GM12878 (cell line): ENCODE results near the gene MRPS18A. TPM values are rescaled to one million over a fixed set of nuclear protein-coding genes. Genes with fewer than 3 reads are reported as not detected.
A peak's percentile ranks its signal among the peaks of the same experiment; 100 is the strongest.

Experiments used
- ATAC-seq: fragments of 200-7000 bp; cut with Tn5 transposase; 3 replicates; pipeline ENCODE4 v1.9.1; 2020; ENCODE audit warnings: mild to moderate bottlenecking, moderate library complexity
- BruUV-seq: library from RNA; stranded (reverse); fragments of 400-500 nt; replicated peaks from 2 replicates; lab custom pipeline; 2021; lab: Mats Ljungman, UMichigan
- CTCF ChIA-PET: fragments of 300-600 bp; sonication (Branson Sonifier 250); formaldehyde crosslinking; extraction: SDS; loops from one replicate; lab custom pipeline; 2021; ENCODE audit warnings: inconsistent platforms; lab: Yijun Ruan, JAX
- POLR2A ChIA-PET: fragments of 350-600 bp; formaldehyde crosslinking; extraction: SDS; loops from one replicate; lab custom pipeline; 2021; ENCODE audit warnings: inconsistent platforms; lab: Charles Lee
- RAD21 ChIA-PET: fragments of 300-600 bp; sonication (Branson Sonifier 250); formaldehyde crosslinking; loops from one replicate; lab custom pipeline; 2023; ENCODE audit warnings: antibody characterized with exemption; ENCODE audit not compliant: unreplicated experiment; lab: Charles Lee
- SMC1A ChIA-PET: fragments of 300-600 bp; sonication (Branson Sonifier 250); formaldehyde crosslinking; loops from one replicate; lab custom pipeline; 2023; ENCODE audit not compliant: unreplicated experiment, uncharacterized antibody; lab: Charles Lee
- DNase-seq: peaks from one replicate; pipeline ENCODE4 v3.0.0-alpha.2; 2011; ENCODE audit warnings: low read depth, low spot score
- FAIRE-seq: peaks from 3 replicates; lab custom pipeline; 2011; peaks lifted over from hg19 to GRCh38; lab: Jason Lieb, UNC
- H2AFZ ChIP-seq: 2 replicates; pipeline ENCODE4 v1.6.0; 2011; ENCODE audit warnings: low read depth, low read length, control low read depth; ENCODE audit not compliant: control insufficient read depth
- H3K27ac ChIP-seq: 2 replicates; pipeline ENCODE4 v1.5.1; 2011; ENCODE audit warnings: control low read depth; ENCODE audit not compliant: control insufficient read depth, insufficient read depth
- H3K27me3 ChIP-seq, 2 experiments: replicated peaks in 1 of 2; 2 replicates each; pipeline versions ENCODE4 v1.6.0 to v1.6.1; 2011; ENCODE audit warnings: low read length in 1 of 2; ENCODE audit not compliant: control insufficient read depth in 2 of 2, insufficient read depth in 2 of 2
- H3K36me3 ChIP-seq, 2 experiments: 2 replicates each; pipeline ENCODE4 v1.5.1; 2011; ENCODE audit warnings: low read length in 1 of 2; ENCODE audit not compliant: control insufficient read depth in 2 of 2, insufficient read depth in 2 of 2
- H3K4me1 ChIP-seq: 2 replicates; pipeline ENCODE4 v1.6.1; 2011; ENCODE audit warnings: mild to moderate bottlenecking, low read length, moderate library complexity, mixed read lengths; ENCODE audit not compliant: control insufficient read depth, insufficient read depth
- H3K4me2 ChIP-seq: 2 replicates; pipeline ENCODE4 v1.6.0; 2011; ENCODE audit warnings: control low read depth; ENCODE audit not compliant: control insufficient read depth, insufficient read depth
- H3K4me3 ChIP-seq: fragments of 200-600 bp; sonication (generic); 2 replicates; pipeline ENCODE4 v1.5.1; 2016
- H3K79me2 ChIP-seq: 2 replicates; pipeline ENCODE4 v1.6.0; 2011; ENCODE audit warnings: low read length; ENCODE audit not compliant: control insufficient read depth, insufficient read depth
- H3K9ac ChIP-seq: 2 replicates; pipeline ENCODE4 v1.8.0; 2011; ENCODE audit warnings: low read length, control low read depth, mixed read lengths; ENCODE audit not compliant: control insufficient read depth, insufficient read depth
- H3K9me3 ChIP-seq: replicated peaks from 3 replicates; pipeline ENCODE4 v1.5.1; 2011; ENCODE audit warnings: mild to moderate bottlenecking, low read length; ENCODE audit not compliant: control insufficient read depth, insufficient read depth
- H4K20me1 ChIP-seq: 2 replicates; pipeline ENCODE4 v1.6.0; 2011; ENCODE audit not compliant: control insufficient read depth, insufficient read depth
- ATF7 ChIP-seq: fragments of 450-650 bp; IDR thresholded peaks from 2 replicates; pipeline ENCODE4 v1.6.1; 2016; ENCODE audit warnings: low read depth, mild to moderate bottlenecking
- BRCA1 ChIP-seq: IDR thresholded peaks from 2 replicates; pipeline ENCODE4 v1.6.1; 2011; ENCODE audit warnings: low read depth, low read length, improper control_type of control experiment
- MAX ChIP-seq: IDR thresholded peaks from 2 replicates; pipeline ENCODE4 v1.6.1; 2012; ENCODE audit warnings: low read depth, low read length, improper control_type of control experiment
- PKNOX1 ChIP-seq: fragments of 450-650 bp; IDR thresholded peaks from 2 replicates; pipeline ENCODE4 v1.6.1; 2016; ENCODE audit warnings: mild to moderate bottlenecking
- RELB ChIP-seq: fragments of 450-650 bp; IDR thresholded peaks from 2 replicates; pipeline ENCODE4 v1.6.1; 2017; ENCODE audit warnings: low read depth, mild to moderate bottlenecking, moderate library complexity
- WGBS: methylation state at CpG from one replicate; pipeline ENCODE4 v1.1.6; 2016; ENCODE audit warnings: low lambda C conversion rate; ENCODE audit not compliant: insufficient replicate concordance, insufficient coverage; ENCODE audit errors: missing lambda C conversion rate; 5-methylcytosine and 5-hydroxymethylcytosine counted together
- in situ Hi-C: fragments of 300-500 bp; cut with MboI; formaldehyde crosslinking; loops from 9 replicates; pipeline ENCODE4 v1.14.3; 2018; ENCODE audit warnings: mixed read lengths
- intact Hi-C: fragments of 100-400 bp; cut with micrococcal nuclease; formaldehyde crosslinking; loops from one replicate; pipeline ENCODE4 v1.14.2; 2022; ENCODE audit not compliant: unreplicated experiment
- polyA plus RNA-seq, 11 experiments: library from polyadenylated mRNA; depleted of rRNA in 4 of 11; unstranded in 6 of 11; stranded (reverse) in 5 of 11; fragments of >200 nt; fragmentation: Nextera tagmentation in 4 of 11; fragmentation: Illumina TruSeq in 1 of 11; extraction: Ambion mirVana in 4 of 11; extraction: Trizol in 1 of 11; gene quantifications; 1 replicate in 1 of 11; 2 replicates in 10 of 11; pipeline versions ENCODE4 v1.2.1 to v1.2.3, GENCODE V29; 2011 to 2016; ENCODE audit warnings: inconsistent platforms in 2 of 11, missing spikeins in 2 of 11, low read depth in 1 of 11
- total RNA-seq, 4 experiments: library from RNA; depleted of rRNA in 3 of 4; stranded (reverse); fragments of >200 nt in 3 of 4; fragmentation: Illumina TruSeq in 1 of 4; extraction: Trizol in 1 of 4; gene quantifications; 2 replicates each; pipeline versions ENCODE4 v1.2.1 to v1.2.3, GENCODE V29; 2013 to 2021
- TF ChIP-seq, protein P1 (sequence below): fragments of 450-650 bp; IDR thresholded peaks from 2 replicates; pipeline ENCODE4 v1.6.1; 2018; ENCODE audit warnings: mild to moderate bottlenecking, low read depth, moderate library complexity; ENCODE audit not compliant: partially characterized antibody
- TF ChIP-seq, protein P2 (sequence below): fragments of 450-650 bp; formaldehyde crosslinking; IDR thresholded peaks from 2 replicates; pipeline ENCODE4 v1.4.0; 2022; ENCODE audit warnings: mild to moderate bottlenecking, moderate library complexity

MRPS18A gene
- total and polyA plus RNA-seq, 10 of the 15 experiments (the other 5 are each of a cell fraction or from before 2014, with no cell fraction given), result 66.3 to 158 (median 98.7) TPM

DNA sequence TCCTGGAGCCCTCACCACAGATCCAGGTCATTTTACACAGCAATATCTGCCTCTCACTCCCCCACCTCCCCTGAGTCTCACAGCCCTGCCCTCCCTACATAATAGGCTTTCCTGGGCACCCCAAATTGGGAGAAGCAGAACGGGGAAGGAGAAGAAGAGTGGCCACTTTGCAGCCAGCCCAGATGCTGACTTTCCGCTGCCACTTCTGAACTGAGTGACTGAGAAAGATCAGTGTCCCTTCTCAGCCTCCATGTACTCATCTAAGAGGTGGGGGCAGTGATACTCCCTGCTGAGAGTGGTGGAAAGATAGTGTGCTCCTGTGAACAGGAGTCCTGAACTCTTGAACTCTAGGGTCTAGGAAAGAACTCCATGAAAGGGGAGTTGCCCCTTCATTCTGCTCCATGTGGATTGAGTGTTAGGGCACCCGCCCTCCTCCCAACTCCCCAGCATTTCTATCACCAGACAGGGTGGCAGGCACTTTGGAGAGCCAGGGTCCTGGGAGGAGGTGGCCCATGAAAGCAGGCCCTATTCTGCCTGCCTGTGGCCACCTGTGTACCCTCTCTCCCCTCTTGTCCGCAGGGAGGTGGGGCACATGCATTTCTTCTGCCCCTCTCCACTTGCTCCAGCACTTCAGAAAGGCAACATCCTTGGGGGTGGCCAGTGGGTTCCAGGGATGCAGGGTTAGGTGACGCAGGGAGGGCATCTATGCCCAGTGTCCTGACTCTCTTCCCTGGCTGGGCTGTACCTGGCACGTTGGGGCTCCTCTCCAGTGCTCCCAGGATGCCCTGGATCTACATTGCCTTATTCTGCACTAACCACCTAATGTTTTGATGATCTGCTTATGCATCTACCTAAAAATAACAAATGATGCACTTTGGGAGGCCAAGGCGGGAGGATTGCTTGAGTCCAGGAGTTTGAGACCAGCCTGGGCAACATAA lies 38.3 kb upstream of the MRPS18A start:
- Histone ChIP-seq H3K4me3 (no peak overlapping the region), H3K36me3 (no peaks in the 10 kb centered on the region), H3K79me2 (no peaks in the 10 kb centered on the region; the same call in 1 of the 2 replicates), H3K4me1 (peaks cover 24% of the 10 kb centered on the region), H3K27me3 (no peaks in the 10 kb centered on the region), H4K20me1 (no peaks in the 10 kb centered on the region), H3K27ac (peak overlapping the region; percentile 70; the same call in 1 of the 2 replicates), H3K9me3 (no peaks in the 10 kb centered on the region; the same call in 2 of the 3 replicates), H3K4me2 (peak overlapping the region; percentile 91), H3K9ac (no peak overlapping the region; the same call in 1 of the 2 replicates), H2AFZ (peak overlapping the region; percentile 49; the same call in 1 of the 2 replicates)
- FAIRE-seq, result no peak
- intact Hi-C loops, result loop anchor here (1.0 to 2.0 kb wide), 3 partner anchors 43 to 353 kb away; no protein-coding TSS in a partner anchor
- CTCF ChIA-PET, result interaction anchor here (0.9 to 5.1 kb wide), 15 partner anchors 12 to 353 kb away, joined by 3 to 102 read pairs (median 15); partner anchors contain the start of genes MRPS18A and VEGFA
- RAD21 ChIA-PET, result interaction anchor here (0.9 to 2.7 kb wide), 20 partner anchors 9 to 372 kb away, joined by 3 to 76 read pairs (median 8); partner anchors contain the start of genes GTPBP2 and VEGFA
- 70% methylated on average over 7 of the region's 7 CpGs for WGBS
- peak; percentile 3; the same call in 2 of the 3 replicates for ATAC-seq
- POLR2A ChIA-PET, result interaction anchor here (0.7 to 2.0 kb wide), 14 partner anchors 8 to 354 kb away, joined by 3 to 15 read pairs (median 4); partner anchors contain the start of gene VEGFA
- in situ Hi-C loops, result no loop called here
- DNase-seq, result no peak
- no TSS peak for BruUV-seq
- SMC1A ChIA-PET, result interaction anchor here (0.8 to 5.8 kb wide), 15 partner anchors 11 to 354 kb away, joined by 3 to 87 read pairs (median 6); partner anchors contain the start of gene VEGFA
- TF ChIP-seq RELB (no peak; the same call in 1 of the 2 replicates), ATF7 (no peak), MAX (no peak), PKNOX1 (no peak), BRCA1 (no peak)
- TF ChIP-seq, protein P1, sequence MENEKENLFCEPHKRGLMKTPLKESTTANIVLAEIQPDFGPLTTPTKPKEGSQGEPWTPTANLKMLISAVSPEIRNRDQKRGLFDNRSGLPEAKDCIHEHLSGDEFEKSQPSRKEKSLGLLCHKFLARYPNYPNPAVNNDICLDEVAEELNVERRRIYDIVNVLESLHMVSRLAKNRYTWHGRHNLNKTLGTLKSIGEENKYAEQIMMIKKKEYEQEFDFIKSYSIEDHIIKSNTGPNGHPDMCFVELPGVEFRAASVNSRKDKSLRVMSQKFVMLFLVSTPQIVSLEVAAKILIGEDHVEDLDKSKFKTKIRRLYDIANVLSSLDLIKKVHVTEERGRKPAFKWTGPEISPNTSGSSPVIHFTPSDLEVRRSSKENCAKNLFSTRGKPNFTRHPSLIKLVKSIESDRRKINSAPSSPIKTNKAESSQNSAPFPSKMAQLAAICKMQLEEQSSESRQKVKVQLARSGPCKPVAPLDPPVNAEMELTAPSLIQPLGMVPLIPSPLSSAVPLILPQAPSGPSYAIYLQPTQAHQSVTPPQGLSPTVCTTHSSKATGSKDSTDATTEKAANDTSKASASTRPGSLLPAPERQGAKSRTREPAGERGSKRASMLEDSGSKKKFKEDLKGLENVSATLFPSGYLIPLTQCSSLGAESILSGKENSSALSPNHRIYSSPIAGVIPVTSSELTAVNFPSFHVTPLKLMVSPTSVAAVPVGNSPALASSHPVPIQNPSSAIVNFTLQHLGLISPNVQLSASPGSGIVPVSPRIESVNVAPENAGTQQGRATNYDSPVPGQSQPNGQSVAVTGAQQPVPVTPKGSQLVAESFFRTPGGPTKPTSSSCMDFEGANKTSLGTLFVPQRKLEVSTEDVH, result no peak
- TF ChIP-seq, protein P2, sequence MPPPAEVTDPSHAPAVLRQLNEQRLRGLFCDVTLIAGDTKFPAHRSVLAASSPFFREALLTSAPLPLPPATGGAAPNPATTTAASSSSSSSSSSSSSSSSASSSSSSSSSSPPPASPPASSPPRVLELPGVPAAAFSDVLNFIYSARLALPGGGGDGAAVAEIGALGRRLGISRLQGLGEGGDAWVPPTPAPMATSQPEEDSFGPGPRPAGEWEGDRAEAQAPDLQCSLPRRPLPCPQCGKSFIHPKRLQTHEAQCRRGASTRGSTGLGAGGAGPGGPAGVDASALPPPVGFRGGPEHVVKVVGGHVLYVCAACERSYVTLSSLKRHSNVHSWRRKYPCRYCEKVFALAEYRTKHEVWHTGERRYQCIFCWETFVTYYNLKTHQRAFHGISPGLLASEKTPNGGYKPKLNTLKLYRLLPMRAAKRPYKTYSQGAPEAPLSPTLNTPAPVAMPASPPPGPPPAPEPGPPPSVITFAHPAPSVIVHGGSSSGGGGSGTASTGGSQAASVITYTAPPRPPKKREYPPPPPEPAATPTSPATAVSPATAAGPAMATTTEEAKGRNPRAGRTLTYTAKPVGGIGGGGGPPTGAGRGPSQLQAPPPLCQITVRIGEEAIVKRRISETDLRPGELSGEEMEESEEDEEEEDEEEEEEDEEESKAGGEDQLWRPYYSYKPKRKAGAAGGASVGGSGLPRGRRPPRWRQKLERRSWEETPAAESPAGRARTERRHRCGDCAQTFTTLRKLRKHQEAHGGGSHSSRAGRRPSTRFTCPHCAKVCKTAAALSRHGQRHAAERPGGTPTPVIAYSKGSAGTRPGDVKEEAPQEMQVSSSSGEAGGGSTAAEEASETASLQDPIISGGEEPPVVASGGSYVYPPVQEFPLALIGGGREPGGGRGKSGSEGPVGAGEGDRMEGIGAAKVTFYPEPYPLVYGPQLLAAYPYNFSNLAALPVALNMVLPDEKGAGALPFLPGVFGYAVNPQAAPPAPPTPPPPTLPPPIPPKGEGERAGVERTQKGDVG (CRISPR knock-in tag), result no peak
